CD14-positive monocyte (primary cell): Measurements from ENCODE around the gene RELN. TPM values are rescaled to one million over a fixed set of nuclear protein-coding genes. Genes with fewer than 3 reads are reported as not detected.

ENCODE experiments used
- DNase-seq, 3 donors: peaks; one replicate each; pipeline ENCODE4 v3.0.0-alpha.2; 2011 to 2022
- H2AFZ ChIP-seq: 2 replicates; pipeline ENCODE4 v1.6.0; 2012; ENCODE audit warnings: mild to moderate bottlenecking, low read depth, low read length, inconsistent platforms; ENCODE audit not compliant: insufficient read depth, poor library complexity, severe bottlenecking
- H3K27ac ChIP-seq, 2 donors: 1 replicate in 1 of 2; 2 replicates in 1 of 2; pipeline ENCODE4 v1.5.1; 2012 to 2013; ENCODE audit warnings: low read length in 2 of 2, control low read depth in 1 of 2, inconsistent platforms in 1 of 2, low read depth in 1 of 2, mild to moderate bottlenecking in 1 of 2
- H3K27me3 ChIP-seq, 2 donors: one replicate each; pipeline versions ENCODE4 v1.6.0 to v1.6.1; 2011 to 2013; ENCODE audit warnings: low read length in 2 of 2; ENCODE audit not compliant: control insufficient read depth in 2 of 2, insufficient read depth in 2 of 2
- H3K36me3 ChIP-seq, 2 donors: replicated peaks in 1 of 2; 1 replicate in 1 of 2; 2 replicates in 1 of 2; pipeline versions ENCODE4 v1.5.1 to v1.6.1; 2012 to 2013; ENCODE audit warnings: low read length in 2 of 2, control low read depth in 1 of 2, inconsistent platforms in 1 of 2, mild to moderate bottlenecking in 1 of 2; ENCODE audit not compliant: insufficient read depth in 2 of 2, control insufficient read depth in 1 of 2
- H3K4me1 ChIP-seq, 2 donors: 1 replicate in 1 of 2; 2 replicates in 1 of 2; pipeline versions ENCODE4 v1.5.1 to v1.6.1; 2012 to 2013; ENCODE audit warnings: low read length in 2 of 2, control low read depth in 1 of 2, inconsistent platforms in 1 of 2, mild to moderate bottlenecking in 1 of 2, moderate library complexity in 1 of 2; ENCODE audit not compliant: insufficient read depth in 2 of 2, control insufficient read depth in 1 of 2
- H3K4me2 ChIP-seq: replicated peaks from 2 replicates; pipeline ENCODE3; 2012; ENCODE audit warnings: low read length, moderate library complexity, mild to moderate bottlenecking; ENCODE audit not compliant: poor library complexity, severe bottlenecking; ENCODE audit errors: extremely low read depth
- H3K4me3 ChIP-seq, 3 experiments: fragments of 200-600 bp in 1 of 3; sonication (generic) in 1 of 3; replicated peaks in 1 of 3; 1 replicate in 2 of 3; 2 replicates in 1 of 3; pipeline ENCODE4 v1.5.1; 2011 to 2013; ENCODE audit warnings: low read length in 3 of 3, mild to moderate bottlenecking in 3 of 3, control low read depth in 2 of 3, low read depth in 2 of 3, inconsistent platforms in 1 of 3, moderate library complexity in 1 of 3
- H3K79me2 ChIP-seq: 2 replicates; pipeline ENCODE4 v1.6.0; 2012; ENCODE audit warnings: mild to moderate bottlenecking, control low read depth, inconsistent platforms, low read length, moderate library complexity; ENCODE audit not compliant: insufficient read depth
- H3K9ac ChIP-seq: 2 replicates; pipeline ENCODE4 v1.6.0; 2017; ENCODE audit warnings: low read length, mild to moderate bottlenecking; ENCODE audit not compliant: insufficient read depth, poor library complexity, severe bottlenecking
- H3K9me3 ChIP-seq, 2 donors: replicated peaks in 1 of 2; 1 replicate in 1 of 2; 2 replicates in 1 of 2; pipeline versions ENCODE4 v1.5.1 to v1.6.1; 2012 to 2013; ENCODE audit warnings: low read length in 2 of 2, control low read depth in 1 of 2; ENCODE audit not compliant: control insufficient read depth in 1 of 2, insufficient read depth in 1 of 2
- H4K20me1 ChIP-seq: 2 replicates; pipeline ENCODE4 v1.6.0; 2012; ENCODE audit warnings: mild to moderate bottlenecking, low read length, control low read depth, moderate library complexity; ENCODE audit not compliant: insufficient read depth
- H3K27ac Mint-ChIP-seq, 7 donors: one replicate each; pipeline ENCODE4 v1.8.0; 2020; ENCODE audit warnings: mild to moderate bottlenecking in 7 of 7, mixed read lengths in 7 of 7, moderate library complexity in 6 of 7, inconsistent platforms in 2 of 7
- H3K27me3 Mint-ChIP-seq, 3 donors: one replicate each; pipeline ENCODE4 v1.8.0; 2021 to 2022; ENCODE audit warnings: low read depth in 3 of 3, mild to moderate bottlenecking in 3 of 3, mixed read lengths in 3 of 3, moderate library complexity in 3 of 3, inconsistent platforms in 1 of 3
- H3K36me3 Mint-ChIP-seq, 2 donors: one replicate each; pipeline ENCODE4 v1.8.0; 2020; ENCODE audit warnings: mixed read lengths in 2 of 2, inconsistent platforms in 1 of 2, mild to moderate bottlenecking in 1 of 2
- H3K4me1 Mint-ChIP-seq: one replicate; pipeline ENCODE4 v1.8.0; 2020; ENCODE audit warnings: mild to moderate bottlenecking, mixed read lengths
- H3K4me3 Mint-ChIP-seq, 2 donors: one replicate each; pipeline ENCODE4 v1.8.0; 2020; ENCODE audit warnings: mild to moderate bottlenecking in 2 of 2, mixed read lengths in 2 of 2, moderate library complexity in 1 of 2
- H3K9me3 Mint-ChIP-seq, 7 donors: one replicate each; pipeline ENCODE4 v1.8.0; 2020 to 2022; ENCODE audit warnings: mixed read lengths in 7 of 7, mild to moderate bottlenecking in 6 of 7, moderate library complexity in 6 of 7, inconsistent platforms in 2 of 7
- CTCF ChIP-seq: fragments of 200-600 bp; IDR thresholded peaks from one replicate; pipeline ENCODE4 v1.8.0; 2022; ENCODE audit warnings: antibody characterized with exemption, mild to moderate bottlenecking
- WGBS: methylation state at CpG from one replicate; pipeline ENCODE4 v1.1.5; 2013; ENCODE audit warnings: missing lambda C conversion rate; ENCODE audit not compliant: insufficient coverage; 5-methylcytosine and 5-hydroxymethylcytosine counted together
- intact Hi-C, 2 donors: fragments of 100-400 bp; cut with micrococcal nuclease; formaldehyde crosslinking; loops; one replicate each; pipeline versions ENCODE4 v1.15.0 to v1.15.1; 2023
- polyA plus RNA-seq, 3 donors: library from polyadenylated mRNA; depleted of rRNA in 1 of 3; unstranded in 2 of 3; stranded (reverse) in 1 of 3; fragments of 300-500 nt in 2 of 3; fragments of >200 nt in 1 of 3; fragmentation: Illumina TruSeq in 2 of 3; gene quantifications; 1 replicate in 2 of 3; 2 replicates in 1 of 3; pipeline ENCODE4 v1.2.3, GENCODE V29; 2012 to 2021

RELN gene
- polyA plus RNA-seq, 3 donors: not detected

GRCh38 chr7:103656221-103656620 lies 333.2 kb downstream of the RELN start:
- no peak for TF ChIP-seq CTCF
- Histone ChIP-seq H3K27ac (no peak overlapping the region), H3K9me3 (no peaks in the 10 kb centered on the region), H4K20me1 (no peaks in the 10 kb centered on the region), H3K4me3 (no peak overlapping the region), H3K9ac (no peak overlapping the region), H3K27me3 (no peaks in the 10 kb centered on the region), H3K4me2 (no peak overlapping the region), H2AFZ (no peak overlapping the region), H3K36me3 (no peaks in the 10 kb centered on the region), H3K4me1 (no peaks in the 10 kb centered on the region), H3K79me2 (no peaks in the 10 kb centered on the region)
- intact Hi-C loops: no loop called here
- DNase-seq: no peak
- no peak overlapping the region for H3K4me3 Mint-ChIP-seq
- H3K9me3 Mint-ChIP-seq: peaks cover 0 to 2% (median 0%) of the 10 kb centered on the region in 7 donors
- H3K27ac Mint-ChIP-seq: no peak overlapping the region
- H3K27me3 Mint-ChIP-seq: peaks cover 0 to 4% (median 1%) of the 10 kb centered on the region in 3 donors
- no peaks in the 10 kb centered on the region for H3K36me3 Mint-ChIP-seq
- H3K4me1 Mint-ChIP-seq: no peaks in the 10 kb centered on the region

GRCh38 chr7:103651593-103652377 lies 337.7 kb downstream of the RELN start:
- H3K4me3 ChIP-seq: no peak overlapping the region
- H3K9ac ChIP-seq: no peak overlapping the region
- Mint-ChIP-seq H3K9me3 (peaks cover 0 to 9% (median 5%) of the 10 kb centered on the region in 7 donors), H3K4me1 (no peaks in the 10 kb centered on the region), H3K36me3 (no peaks in the 10 kb centered on the region), H3K4me3 (no peak overlapping the region), H3K27ac (no peak overlapping the region), H3K27me3 (peaks cover 0 to 2% (median 1%) of the 10 kb centered on the region in 3 donors)
- intact Hi-C loops: no loop called here
- WGBS: 0% methylated on average over 1 of the region's 3 CpGs
- no peak overlapping the region for H3K27ac ChIP-seq
- H3K27me3 ChIP-seq: no peaks in the 10 kb centered on the region
- no peak for DNase-seq
- no peaks in the 10 kb centered on the region for H3K36me3 ChIP-seq
- no peak overlapping the region for H2AFZ ChIP-seq
- no peaks in the 10 kb centered on the region for H3K9me3 ChIP-seq
- no peaks in the 10 kb centered on the region for H3K79me2 ChIP-seq
- no peak overlapping the region for H3K4me2 ChIP-seq
- no peaks in the 10 kb centered on the region for H3K4me1 ChIP-seq
- TF ChIP-seq CTCF: no peak
- no peaks in the 10 kb centered on the region for H4K20me1 ChIP-seq
